Ectodermal cell (in vitro differentiated cells): ENCODE measurements around the gene FILIP1.

ENCODE experiments used
- H3K27ac ChIP-seq: 2 replicates; pipeline ENCODE4 v1.7.0; 2013; ENCODE audit warnings: mild to moderate bottlenecking, low read depth, low read length; ENCODE audit not compliant: insufficient read depth, poor library complexity, severe bottlenecking
- H3K27me3 ChIP-seq: 2 replicates; pipeline ENCODE4 v1.7.0; 2013; ENCODE audit warnings: mild to moderate bottlenecking, low read length; ENCODE audit not compliant: insufficient read depth, control insufficient read depth, poor library complexity, severe bottlenecking
- H3K36me3 ChIP-seq: one replicate; pipeline ENCODE4 v1.7.0; 2013; ENCODE audit warnings: low read length; ENCODE audit not compliant: control insufficient read depth, insufficient read depth
- H3K4me1 ChIP-seq: one replicate; pipeline ENCODE4 v1.7.0; 2013; ENCODE audit warnings: low read length; ENCODE audit not compliant: control insufficient read depth, insufficient read depth
- H3K4me3 ChIP-seq: 2 replicates; pipeline ENCODE4 v1.7.0; 2013; ENCODE audit warnings: low read depth, low read length, control low read depth; ENCODE audit not compliant: insufficient read depth
- H3K9me3 ChIP-seq: 2 replicates; pipeline ENCODE4 v1.7.0; 2013; ENCODE audit warnings: mild to moderate bottlenecking, low read length, moderate library complexity; ENCODE audit not compliant: control insufficient read depth
- WGBS, 2 experiments: methylation state at CpG; one replicate each; pipeline ENCODE4 v1.1.7; 2013; ENCODE audit warnings: missing lambda C conversion rate in 2 of 2; 5-methylcytosine and 5-hydroxymethylcytosine counted together

Gene FILIP1

DNA sequence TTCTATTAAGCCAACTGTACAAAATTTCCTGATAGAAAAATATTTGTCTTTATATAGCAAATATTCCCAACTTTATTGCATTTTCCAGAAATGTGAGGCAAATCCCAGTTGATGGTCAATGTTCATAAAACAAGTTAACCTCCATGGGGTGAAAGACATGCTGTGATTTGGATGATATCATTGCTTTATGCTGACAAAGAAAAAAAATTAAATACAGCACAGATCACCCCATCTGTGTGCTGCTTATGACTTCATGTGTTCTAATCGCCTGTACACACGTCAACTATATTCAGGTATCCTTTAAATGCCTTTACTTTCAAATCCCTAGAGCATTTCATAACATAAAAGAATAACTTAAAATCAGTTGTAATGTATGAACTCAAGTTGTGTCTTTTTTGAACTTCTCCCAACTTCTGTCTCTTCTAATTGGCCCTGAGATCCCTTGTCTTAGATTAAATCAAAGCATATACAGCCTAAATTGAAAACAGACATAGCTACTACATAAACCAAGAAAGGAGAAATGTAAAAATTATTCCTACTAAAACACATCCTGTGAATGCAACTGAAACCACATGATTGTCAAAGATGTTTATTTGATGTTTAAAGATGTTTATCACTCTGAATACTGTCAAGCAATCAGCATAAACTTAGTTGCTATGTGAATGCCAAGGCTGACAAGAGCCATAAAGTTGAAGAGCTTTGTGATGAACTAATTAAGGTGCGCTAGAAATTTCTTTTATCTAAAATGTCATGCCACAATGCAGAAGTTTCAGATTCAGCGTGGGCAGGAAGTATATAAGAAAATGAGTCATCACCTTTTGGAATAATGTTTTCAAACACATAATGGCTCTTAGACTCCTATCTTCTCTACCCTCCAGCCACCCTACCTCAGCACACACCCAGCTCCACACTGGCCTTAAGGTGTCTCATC lies 68.7 kb downstream of the FILIP1 start:
- Histone ChIP-seq H3K4me3 (no peak overlapping the region), H3K4me1 (no peaks in the 10 kb centered on the region), H3K36me3 (no peaks in the 10 kb centered on the region), H3K27me3 (no peaks in the 10 kb centered on the region), H3K9me3 (no peaks in the 10 kb centered on the region), H3K27ac (no peak overlapping the region)
- 95 to 97% methylated on average over 4 of the region's 4 CpGs for WGBS, 2 experiments

DNA sequence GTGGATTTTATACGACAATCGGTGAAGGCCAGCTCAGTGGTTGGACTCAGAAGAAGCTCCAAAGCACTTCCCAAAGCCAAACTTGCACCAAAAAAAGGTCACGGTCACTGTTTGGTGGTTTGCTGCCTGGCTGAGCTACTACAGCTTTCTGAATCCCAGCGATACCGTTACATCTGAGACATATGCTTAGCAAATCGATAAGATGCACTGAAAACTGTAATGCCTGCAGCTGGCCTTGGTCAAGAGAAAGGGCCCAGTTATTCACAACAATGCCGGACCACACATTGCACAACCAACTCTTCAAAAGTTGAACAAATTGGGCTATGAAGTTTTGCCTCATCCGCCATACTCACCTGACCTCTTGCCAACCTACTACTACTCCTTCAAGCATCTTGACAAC lies 70.2 kb downstream of the FILIP1 start:
- H3K27me3 ChIP-seq = no peaks in the 10 kb centered on the region
- H3K27ac ChIP-seq = no peak overlapping the region
- no peaks in the 10 kb centered on the region for H3K9me3 ChIP-seq
- H3K4me1 ChIP-seq = no peaks in the 10 kb centered on the region
- no peaks in the 10 kb centered on the region for H3K36me3 ChIP-seq
- no peak overlapping the region for H3K4me3 ChIP-seq
- WGBS, 2 experiments = 83 to 85% methylated on average over 8 of the region's 8 CpGs

DNA sequence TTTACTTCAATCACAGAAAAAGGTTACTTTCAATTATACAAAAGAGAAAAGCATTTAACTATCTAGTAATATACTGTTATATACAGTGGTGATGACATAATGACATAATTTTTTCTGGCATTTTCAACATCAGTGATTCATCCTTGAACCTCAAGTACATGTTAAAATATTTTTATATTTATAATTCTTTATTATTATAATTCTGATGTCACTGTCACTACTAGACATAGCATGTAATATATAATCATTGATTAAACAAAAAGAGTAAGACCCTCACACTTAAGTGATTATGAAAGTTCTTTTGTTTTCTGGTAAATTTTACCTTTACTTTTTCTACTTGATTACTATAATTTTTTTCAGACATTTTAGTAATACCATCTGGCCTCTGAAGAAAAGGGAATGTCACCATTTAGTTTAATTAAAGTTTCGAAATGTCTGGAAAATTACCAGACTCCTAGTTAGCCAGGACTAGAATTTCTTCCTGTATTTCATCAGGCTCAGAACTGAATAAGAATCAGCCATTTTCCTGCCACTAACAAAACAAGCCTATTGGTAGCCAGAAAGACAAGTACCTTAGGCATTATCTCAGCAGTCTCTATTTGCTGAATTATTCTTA lies 71.5 kb downstream of the FILIP1 start:
- Histone ChIP-seq H3K36me3 (no peaks in the 10 kb centered on the region), H3K27ac (no peak overlapping the region), H3K4me1 (no peaks in the 10 kb centered on the region), H3K4me3 (no peak overlapping the region), H3K27me3 (no peaks in the 10 kb centered on the region), H3K9me3 (no peaks in the 10 kb centered on the region)
- 97 to 100% methylated on average over 1 of the region's 1 CpG for WGBS, 2 experiments

DNA sequence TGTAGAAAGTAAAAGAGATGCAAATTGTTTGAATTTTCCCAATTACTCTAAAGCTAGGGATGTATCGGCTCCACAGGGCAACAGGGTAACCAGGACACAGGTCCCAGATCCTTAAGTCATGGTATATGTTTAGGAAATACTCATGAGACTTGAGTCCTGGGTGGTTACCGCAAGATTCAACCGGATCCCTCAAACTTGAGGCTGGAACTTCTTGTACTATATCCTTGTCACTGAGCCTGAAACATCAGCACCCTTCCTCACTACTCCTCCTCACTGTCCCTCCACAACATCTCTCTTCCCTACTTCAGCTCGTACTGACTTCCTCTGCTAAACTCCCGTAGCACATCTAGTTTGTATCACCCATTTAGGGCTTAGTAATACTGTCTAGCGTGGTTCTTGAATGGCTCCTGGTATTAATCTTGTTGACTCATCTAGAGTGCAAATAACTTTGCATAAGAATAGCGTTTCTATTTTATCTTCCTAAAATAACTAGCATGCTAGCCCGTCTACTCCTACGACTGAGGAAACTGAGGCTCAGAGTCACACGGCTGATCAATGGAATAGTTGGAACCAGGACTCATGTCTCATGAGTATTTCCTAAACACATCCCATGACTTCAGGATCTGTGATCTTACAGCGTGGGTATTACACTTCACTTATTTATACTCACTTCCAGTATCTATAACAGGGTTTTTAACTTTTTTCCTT lies 72.1 kb downstream of the FILIP1 start:
- 95 to 96% methylated on average over 11 of the region's 11 CpGs for WGBS, 2 experiments
- no peaks in the 10 kb centered on the region for H3K27me3 ChIP-seq

DNA sequence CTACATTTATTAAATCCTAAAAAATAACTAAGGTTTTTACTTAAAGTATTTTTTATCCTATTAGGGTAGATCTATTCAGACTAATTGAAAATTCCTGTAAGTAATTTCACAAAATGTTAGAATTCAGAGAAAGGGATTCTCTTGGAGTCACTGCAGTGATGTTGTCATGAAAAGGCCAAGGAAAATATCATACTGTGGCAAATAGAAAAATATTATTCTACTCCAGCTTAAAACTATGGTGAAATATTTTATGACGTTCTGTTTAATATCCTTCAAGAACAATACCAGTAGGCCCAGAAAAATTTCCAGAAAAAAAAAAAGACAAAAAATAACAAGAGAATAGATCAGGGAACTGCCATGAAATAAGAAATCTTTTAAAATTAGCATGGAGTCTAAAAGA lies 73.6 kb downstream of the FILIP1 start:
- H3K4me3 ChIP-seq = no peak overlapping the region
- WGBS, 2 experiments = no CpG with 5 or more reads among the region's 1 CpG
- H3K27me3 ChIP-seq = no peaks in the 10 kb centered on the region
- no peaks in the 10 kb centered on the region for H3K36me3 ChIP-seq
- no peaks in the 10 kb centered on the region for H3K4me1 ChIP-seq
- no peak overlapping the region for H3K27ac ChIP-seq
- no peaks in the 10 kb centered on the region for H3K9me3 ChIP-seq

More for the DNA sequence above, 72.1 kb downstream of the FILIP1 start:
- H3K9me3 ChIP-seq = no peaks in the 10 kb centered on the region
- H3K4me3 ChIP-seq = no peak overlapping the region
- no peak overlapping the region for H3K27ac ChIP-seq
- H3K4me1 ChIP-seq = no peaks in the 10 kb centered on the region
- no peaks in the 10 kb centered on the region for H3K36me3 ChIP-seq

DNA sequence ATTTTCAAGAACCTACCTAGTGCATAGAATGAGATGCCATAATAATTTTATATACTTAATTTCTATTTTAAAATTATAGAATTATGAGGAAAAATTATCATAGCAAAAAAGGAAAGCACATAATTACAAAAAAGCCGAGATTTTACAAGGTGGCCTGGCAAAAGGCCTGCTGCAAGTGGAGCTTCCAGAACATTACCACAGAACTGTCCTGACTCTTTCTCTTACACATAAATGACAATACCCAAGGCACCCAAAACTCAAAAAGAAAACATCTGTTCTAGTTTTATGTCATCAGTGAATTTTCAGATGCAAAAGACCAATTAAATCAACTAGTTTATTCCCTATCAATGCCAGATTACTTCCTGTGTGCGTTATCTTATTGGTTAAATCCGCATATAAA lies 74.2 kb downstream of the FILIP1 start:
- H3K36me3 ChIP-seq = no peaks in the 10 kb centered on the region
- no peaks in the 10 kb centered on the region for H3K4me1 ChIP-seq
- no peak overlapping the region for H3K4me3 ChIP-seq
- no peaks in the 10 kb centered on the region for H3K9me3 ChIP-seq
- H3K27ac ChIP-seq = no peak overlapping the region
- 89 to 95% methylated on average over 3 of the region's 3 CpGs for WGBS, 2 experiments
- no peaks in the 10 kb centered on the region for H3K27me3 ChIP-seq

DNA sequence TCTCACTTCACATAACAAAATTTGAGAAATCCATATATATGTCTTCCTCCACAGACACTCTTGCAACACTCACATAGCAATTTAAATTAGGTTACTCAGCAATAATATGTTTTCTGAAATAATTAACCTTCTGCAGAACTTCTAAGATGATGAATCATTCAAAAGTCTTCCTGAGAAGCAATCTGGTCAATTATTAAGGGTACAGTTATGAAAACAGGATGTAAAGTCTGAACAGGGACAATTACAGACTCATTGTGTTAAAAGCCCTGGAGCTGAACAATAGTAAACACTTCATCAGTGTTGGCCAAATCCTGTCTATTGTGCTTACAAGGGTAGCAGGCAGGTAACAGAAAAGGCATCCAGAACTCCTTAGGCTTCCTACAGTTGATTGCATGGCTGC lies 75.4 kb downstream of the FILIP1 start:
- Histone ChIP-seq H3K27ac (no peak overlapping the region), H3K4me3 (no peak overlapping the region), H3K27me3 (no peaks in the 10 kb centered on the region), H3K36me3 (no peaks in the 10 kb centered on the region), H3K9me3 (no peaks in the 10 kb centered on the region), H3K4me1 (no peaks in the 10 kb centered on the region)

DNA sequence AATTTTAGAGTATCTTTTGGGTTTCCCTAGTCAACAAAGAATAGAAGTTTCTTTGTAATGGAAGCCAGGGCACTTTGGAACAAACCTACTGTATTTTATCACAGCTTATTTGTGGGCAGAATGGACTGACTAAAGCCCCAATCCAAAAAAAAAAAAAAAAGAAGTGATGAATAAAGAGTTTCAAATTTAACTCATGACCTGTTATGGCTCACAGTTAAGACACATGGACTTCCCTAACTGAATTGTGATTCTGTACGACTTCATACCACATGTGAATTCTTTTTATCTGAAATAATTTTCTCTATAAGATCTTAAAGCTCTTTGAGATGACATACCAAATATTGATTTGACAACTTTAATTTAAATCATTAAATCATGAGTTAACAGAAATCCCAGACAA lies 77.2 kb downstream of the FILIP1 start:
- Histone ChIP-seq H3K27me3 (no peaks in the 10 kb centered on the region), H3K27ac (no peak overlapping the region), H3K9me3 (no peaks in the 10 kb centered on the region), H3K4me1 (no peaks in the 10 kb centered on the region), H3K36me3 (no peaks in the 10 kb centered on the region), H3K4me3 (no peak overlapping the region)
- WGBS, 2 experiments = 83% methylated on average over 1 of the region's 1 CpG; no CpG with 5 or more reads in 1 of the 2 experiments

DNA sequence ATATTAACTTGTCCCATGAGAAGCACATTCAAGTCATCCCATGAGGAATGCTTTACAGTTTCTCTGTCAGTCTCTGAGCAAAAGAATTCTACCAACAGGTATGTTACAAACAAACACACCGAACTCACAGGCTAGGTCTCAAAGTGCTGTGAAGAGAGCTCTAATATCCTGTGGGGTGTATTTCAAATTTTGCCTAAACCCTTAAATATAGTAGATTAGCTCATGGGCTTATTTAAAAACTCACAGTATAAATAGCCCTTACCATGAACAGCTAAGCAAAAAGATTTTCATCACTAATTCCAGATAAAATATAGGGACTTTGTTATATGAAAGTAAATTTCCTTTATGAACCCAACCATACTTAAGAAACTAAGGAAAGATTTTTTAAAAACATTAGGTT lies 77.8 kb downstream of the FILIP1 start:
- no peaks in the 10 kb centered on the region for H3K36me3 ChIP-seq
- H3K4me3 ChIP-seq = no peak overlapping the region
- WGBS, 2 experiments = 91 to 100% methylated on average over 1 of the region's 1 CpG
- no peaks in the 10 kb centered on the region for H3K27me3 ChIP-seq
- H3K4me1 ChIP-seq = no peaks in the 10 kb centered on the region
- H3K9me3 ChIP-seq = no peaks in the 10 kb centered on the region
- H3K27ac ChIP-seq = no peak overlapping the region

DNA sequence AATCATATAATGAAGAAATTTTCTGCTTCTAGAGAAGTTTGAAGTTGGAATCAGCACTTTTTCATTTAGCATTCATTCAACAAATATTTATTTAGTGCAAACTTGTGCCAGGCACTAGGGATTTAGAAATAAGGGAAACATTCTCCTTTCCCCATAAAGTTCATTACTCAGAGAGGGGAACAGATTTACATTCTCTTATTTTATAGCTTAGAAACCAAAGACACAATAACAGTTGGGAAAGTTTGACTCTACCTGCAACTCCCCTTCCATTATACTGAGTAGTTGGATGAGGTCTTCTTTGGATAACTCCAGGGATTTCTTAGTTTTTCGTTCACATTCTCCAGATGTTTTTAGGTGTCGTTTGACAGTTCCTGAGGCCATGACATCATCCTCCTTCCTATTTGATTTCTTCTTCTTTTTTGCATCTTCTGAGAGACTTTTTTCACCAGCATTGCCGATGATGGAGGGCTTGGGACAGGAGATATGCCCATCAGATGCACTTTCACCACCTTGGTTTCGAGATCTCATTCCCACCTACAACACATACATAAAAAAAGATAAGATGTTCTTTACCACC lies 79.1 kb downstream of the FILIP1 start:
- Histone ChIP-seq H3K36me3 (no peaks in the 10 kb centered on the region), H3K4me3 (no peak overlapping the region), H3K27ac (no peak overlapping the region), H3K9me3 (no peaks in the 10 kb centered on the region), H3K4me1 (no peaks in the 10 kb centered on the region), H3K27me3 (no peaks in the 10 kb centered on the region)
- WGBS, 2 experiments = 87 to 93% methylated on average over 4 of the region's 4 CpGs
